ENCODE measurements around the gene GSK3A. TPM values are rescaled to one million over a fixed set of nuclear protein-coding genes. Genes with fewer than 3 reads are reported as not detected.

GSK3A gene
- total RNA-seq, 1 experiment from 2014 or later, result 58.8 TPM

GRCh38 chr19:42241279-42241678 lies 1.1 kb downstream of the GSK3A start:
- no peaks in the 10 kb centered on the region for H3K27me3 Mint-ChIP-seq (ENCODE audit: unreplicated experiment)
- peak overlapping the region; percentile 79 for H3K27ac Mint-ChIP-seq (ENCODE audit: unreplicated experiment)
- TF ChIP-seq CTCF (IDR thresholded peaks at IDR 0.05; ENCODE audit: unreplicated experiment), result no peak
- H3K4me1 Mint-ChIP-seq (ENCODE audit: low read depth, unreplicated experiment), result peaks cover 35% of the 10 kb centered on the region
- no TSS peak for BruUV-seq (replicated peaks)
- DNase-seq, result no peak
- CTCF ChIA-PET, result interaction anchor here (1.0 kb wide), 1 partner anchor 38 kb away, joined by 3 read pairs; no protein-coding TSS in a partner anchor
- H3K9me3 Mint-ChIP-seq (ENCODE audit: low read depth, unreplicated experiment), result no peaks in the 10 kb centered on the region
- peaks cover 88% of the 10 kb centered on the region for H3K36me3 Mint-ChIP-seq (ENCODE audit: insufficient read depth, unreplicated experiment)
- peak overlapping the region; percentile 75 for H3K4me3 Mint-ChIP-seq (ENCODE audit: low read depth, unreplicated experiment)
- intact Hi-C loops (cut with micrococcal nuclease; ENCODE audit: unreplicated experiment), result no loop called here

DNA sequence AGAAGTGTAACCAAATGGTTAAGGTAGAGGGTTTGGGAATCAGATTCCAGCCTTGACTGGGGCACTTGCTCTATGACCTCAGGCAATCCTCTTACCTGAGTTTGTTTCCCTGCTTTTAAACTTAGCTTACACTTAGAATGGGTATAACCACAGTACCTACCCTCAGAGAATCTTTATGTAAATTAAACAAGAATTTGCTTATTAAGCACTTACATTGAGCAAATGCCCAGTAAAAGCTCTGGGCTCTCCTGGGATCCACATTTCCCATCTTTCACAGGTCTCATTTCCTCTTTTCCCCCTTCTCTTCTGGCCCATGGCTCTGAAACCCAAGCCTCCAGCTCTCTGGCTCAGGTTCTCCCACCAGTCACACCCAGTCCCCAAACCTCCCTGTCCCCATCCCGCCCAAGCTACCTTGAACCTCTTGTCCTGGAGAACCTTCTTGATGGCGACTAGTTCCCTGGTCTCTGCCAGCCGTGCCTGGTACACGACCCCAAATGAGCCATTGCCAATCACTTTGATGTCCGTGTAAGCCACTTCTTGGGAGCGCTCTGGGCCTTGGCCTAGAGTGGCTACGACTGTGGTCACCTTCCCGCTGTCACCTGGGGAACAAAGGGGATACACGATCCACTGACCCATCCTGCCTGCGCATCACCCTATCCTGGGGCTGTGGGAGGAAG lies 2.7 kb downstream of the GSK3A start:
- Mint-ChIP-seq H3K9me3 (ENCODE audit: low read depth, unreplicated experiment) (no peaks in the 10 kb centered on the region), H3K27ac (ENCODE audit: unreplicated experiment) (peak overlapping the region; percentile 62), H3K4me1 (ENCODE audit: low read depth, unreplicated experiment) (peaks cover 19% of the 10 kb centered on the region), H3K36me3 (ENCODE audit: insufficient read depth, unreplicated experiment) (peaks cover 89% of the 10 kb centered on the region), H3K4me3 (ENCODE audit: low read depth, unreplicated experiment) (no peak overlapping the region), H3K27me3 (ENCODE audit: unreplicated experiment) (no peaks in the 10 kb centered on the region)
- no peak for TF ChIP-seq CTCF (IDR thresholded peaks at IDR 0.05; ENCODE audit: unreplicated experiment)
- CTCF ChIA-PET, result interaction anchor here (0.6 to 0.9 kb wide), 2 partner anchors 31 to 69 kb away, joined by 3 to 7 read pairs; no protein-coding TSS in a partner anchor
- DNase-seq, result no peak
- intact Hi-C loops (cut with micrococcal nuclease; ENCODE audit: unreplicated experiment), result no loop called here
- no TSS peak for BruUV-seq (replicated peaks)

DNA sequence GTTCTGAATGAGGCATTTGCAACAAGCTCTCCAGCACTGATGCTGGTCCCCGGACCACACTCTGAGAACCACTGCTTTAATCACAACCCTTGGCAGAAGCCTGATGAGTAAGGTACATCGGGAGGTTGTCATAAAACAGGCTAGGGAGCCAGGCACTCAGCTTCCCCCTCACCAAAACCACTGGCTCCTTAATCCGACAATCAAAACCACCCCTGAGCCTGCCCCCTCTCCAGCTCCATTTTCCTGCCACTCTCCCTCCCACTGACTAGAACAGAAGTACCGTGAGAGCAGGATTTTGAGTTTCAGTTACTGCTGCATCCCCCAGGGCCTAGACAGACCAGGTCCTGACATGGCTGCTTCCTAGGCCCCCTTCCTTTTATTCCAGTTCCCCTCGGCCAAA lies 7.2 kb downstream of the GSK3A start:
- Mint-ChIP-seq H3K4me1 (ENCODE audit: low read depth, unreplicated experiment) (peaks cover 3% of the 10 kb centered on the region), H3K36me3 (ENCODE audit: insufficient read depth, unreplicated experiment) (peaks cover 80% of the 10 kb centered on the region), H3K27me3 (ENCODE audit: unreplicated experiment) (no peaks in the 10 kb centered on the region), H3K27ac (ENCODE audit: unreplicated experiment) (no peak overlapping the region), H3K4me3 (ENCODE audit: low read depth, unreplicated experiment) (no peak overlapping the region), H3K9me3 (ENCODE audit: low read depth, unreplicated experiment) (no peaks in the 10 kb centered on the region)
- TF ChIP-seq CTCF (IDR thresholded peaks at IDR 0.05; ENCODE audit: unreplicated experiment), result no peak
- intact Hi-C loops (cut with micrococcal nuclease; ENCODE audit: unreplicated experiment), result no loop called here
- no peak for DNase-seq
- CTCF ChIA-PET, result interaction anchor here (1.1 kb wide), 1 partner anchor 20 kb away, joined by 3 read pairs; no protein-coding TSS in a partner anchor
- no TSS peak for BruUV-seq (replicated peaks)

DNA sequence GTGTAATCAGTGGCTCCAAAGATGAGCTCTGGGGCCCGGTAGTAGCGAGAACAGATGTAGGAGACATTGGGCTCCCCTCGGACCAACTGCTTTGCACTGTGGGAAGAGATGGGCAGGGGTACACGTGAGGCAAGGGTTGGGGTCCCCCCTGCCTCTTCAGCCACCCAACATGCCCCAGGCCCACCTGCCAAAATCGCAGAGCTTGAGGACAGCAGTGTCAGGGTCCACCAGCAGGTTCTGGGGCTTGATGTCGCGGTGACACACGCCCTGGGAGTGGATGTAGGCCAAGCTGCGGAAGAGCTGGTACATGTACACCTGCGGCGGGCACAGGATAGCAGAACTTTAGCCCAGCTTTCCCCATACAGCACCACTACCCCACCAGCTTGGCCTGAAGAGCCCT lies 8.0 kb downstream of the GSK3A start:
- intact Hi-C loops (cut with micrococcal nuclease; ENCODE audit: unreplicated experiment), result no loop called here
- DNase-seq, result no peak
- Mint-ChIP-seq H3K27me3 (ENCODE audit: unreplicated experiment) (no peaks in the 10 kb centered on the region), H3K4me3 (ENCODE audit: low read depth, unreplicated experiment) (no peak overlapping the region), H3K9me3 (ENCODE audit: low read depth, unreplicated experiment) (no peaks in the 10 kb centered on the region), H3K4me1 (ENCODE audit: low read depth, unreplicated experiment) (no peaks in the 10 kb centered on the region), H3K36me3 (ENCODE audit: insufficient read depth, unreplicated experiment) (peaks cover 80% of the 10 kb centered on the region), H3K27ac (ENCODE audit: unreplicated experiment) (no peak overlapping the region)
- CTCF ChIA-PET, result interaction anchor here (0.6 to 2.6 kb wide), 3 partner anchors 9 to 19 kb away, joined by 3 to 11 read pairs (median 3); partner anchors contain the start of gene GSK3A
- TF ChIP-seq CTCF (IDR thresholded peaks at IDR 0.05; ENCODE audit: unreplicated experiment), result no peak
- BruUV-seq (replicated peaks), result no TSS peak

Data from Calu3 (cell line).